DOHH2 (cell line): ENCODE data around the gene TM4SF1.

Source experiments
- H3F3A ChIP-seq: fragments of 200-600 bp; sonication (generic), shearing (Covaris generic); 2 replicates; pipeline ENCODE4 v1.6.0; 2016; ENCODE audit warnings: antibody characterized with exemption, mild to moderate bottlenecking; ENCODE audit not compliant: control insufficient read depth, insufficient read depth
- H3K27ac ChIP-seq: fragments of 200-600 bp; sonication (generic); 2 replicates; pipeline ENCODE4 v1.5.1; 2014; ENCODE audit warnings: low read depth, mild to moderate bottlenecking, low read length, moderate library complexity
- H3K27me3 ChIP-seq: fragments of 200-600 bp; sonication (generic); 2 replicates; pipeline ENCODE4 v1.6.1; 2014; ENCODE audit warnings: mild to moderate bottlenecking, low read length, mixed read lengths; ENCODE audit not compliant: control insufficient read depth
- H3K36me3 ChIP-seq: fragments of 200-600 bp; sonication (generic); 2 replicates; pipeline ENCODE4 v1.6.1; 2014; ENCODE audit warnings: mild to moderate bottlenecking, low read length, moderate library complexity, mixed read lengths; ENCODE audit not compliant: control insufficient read depth
- H3K4me1 ChIP-seq: fragments of 200-600 bp; sonication (generic); 2 replicates; pipeline ENCODE4 v1.6.1; 2014; ENCODE audit warnings: mild to moderate bottlenecking, low read length, mixed read lengths; ENCODE audit not compliant: control insufficient read depth
- H3K4me2 ChIP-seq: fragments of 200-600 bp; sonication (generic); 2 replicates; pipeline ENCODE4 v1.6.0; 2014; ENCODE audit warnings: mild to moderate bottlenecking, low read length, moderate library complexity
- H3K4me3 ChIP-seq: fragments of 200-600 bp; sonication (generic); 2 replicates; pipeline ENCODE4 v1.5.1; 2014; ENCODE audit warnings: mild to moderate bottlenecking, low read length, mixed read lengths
- H3K79me2 ChIP-seq: fragments of 200-600 bp; sonication (generic); 2 replicates; pipeline ENCODE4 v1.6.1; 2014; ENCODE audit warnings: mild to moderate bottlenecking, low read length, mixed read lengths; ENCODE audit not compliant: control insufficient read depth
- H3K9me2 ChIP-seq: fragments of 200-600 bp; sonication (generic); replicated peaks from 2 replicates; pipeline ENCODE4 v1.6.1; 2014; ENCODE audit warnings: mild to moderate bottlenecking, low read length, mixed read lengths; ENCODE audit not compliant: control insufficient read depth
- H3K9me3 ChIP-seq: fragments of 200-600 bp; sonication (generic); 2 replicates; pipeline ENCODE4 v1.6.1; 2014; ENCODE audit warnings: antibody characterized with exemption, low read length, mixed read lengths; ENCODE audit not compliant: control insufficient read depth, insufficient read depth
- H4K20me1 ChIP-seq: fragments of 200-600 bp; sonication (generic); 2 replicates; pipeline ENCODE4 v1.6.0; 2014; ENCODE audit warnings: low read depth, mild to moderate bottlenecking, antibody characterized with exemption, low read length, moderate library complexity; ENCODE audit not compliant: control insufficient read depth, insufficient read depth
- CTCF ChIP-seq: fragments of 200-600 bp; sonication (generic); IDR thresholded peaks from one replicate; pipeline ENCODE4 v1.5.1; 2014; ENCODE audit warnings: antibody characterized with exemption, mild to moderate bottlenecking, low read depth, low read length; ENCODE audit not compliant: poor library complexity, severe bottlenecking
- EZH2phosphoT487 ChIP-seq: fragments of 200-600 bp; sonication (generic); IDR thresholded peaks from 2 replicates; pipeline ENCODE4 v1.6.1; 2017; ENCODE audit warnings: borderline replicate concordance, mild to moderate bottlenecking, antibody characterized with exemption, low read length, moderate library complexity, mixed read lengths

Gene TM4SF1

DNA sequence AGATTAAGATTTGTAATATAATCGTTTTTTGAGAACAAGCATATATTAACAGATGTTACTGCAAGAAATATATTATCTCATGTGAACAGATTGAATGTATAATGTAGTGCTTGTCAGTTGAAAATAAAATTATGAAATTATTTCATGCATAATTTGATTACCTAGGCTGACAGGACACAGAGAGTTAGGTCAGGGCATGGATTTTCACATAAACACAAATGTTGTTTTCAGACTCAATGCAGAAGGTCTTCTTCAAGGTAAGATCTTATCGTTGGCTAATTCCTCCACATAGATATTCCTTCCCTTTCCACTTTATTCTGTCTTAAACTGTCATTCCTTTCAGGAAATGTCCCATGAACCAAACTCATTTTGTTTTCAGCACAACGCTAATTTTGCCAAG is 20.1 kb upstream of the TM4SF1 start:
- H4K20me1 ChIP-seq = no peaks in the 10 kb centered on the region
- no peaks in the 10 kb centered on the region for H3K9me3 ChIP-seq
- TF ChIP-seq CTCF (no peak), EZH2phosphoT487 (no peak)
- H3F3A ChIP-seq = no peaks in the 10 kb centered on the region
- H3K27me3 ChIP-seq = no peaks in the 10 kb centered on the region
- H3K36me3 ChIP-seq = no peaks in the 10 kb centered on the region
- H3K79me2 ChIP-seq = no peaks in the 10 kb centered on the region
- H3K4me2 ChIP-seq = no peak overlapping the region
- H3K4me1 ChIP-seq = no peaks in the 10 kb centered on the region
- no peak overlapping the region for H3K4me3 ChIP-seq
- no peak overlapping the region for H3K27ac ChIP-seq
- H3K9me2 ChIP-seq = no peaks in the 10 kb centered on the region

DNA sequence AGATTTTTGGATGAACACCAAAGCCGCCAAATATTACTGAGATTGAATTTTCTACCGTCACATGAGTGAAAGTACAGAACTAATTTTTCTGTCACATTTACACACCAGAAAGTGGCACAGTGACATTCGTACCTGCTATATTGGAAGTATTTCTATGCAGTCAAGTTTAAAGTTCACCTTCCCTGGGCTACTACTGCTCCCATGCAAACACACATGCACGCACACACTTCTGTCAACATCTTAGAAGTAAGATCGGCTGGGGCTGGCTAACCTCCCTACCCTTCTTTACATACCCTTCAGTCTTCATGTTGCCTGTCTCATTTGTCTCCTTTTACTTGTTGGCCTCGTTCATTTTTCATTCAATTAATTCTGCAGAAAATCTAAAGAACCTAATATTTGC is 19.0 kb upstream of the TM4SF1 start:
- H3K27me3 ChIP-seq = no peaks in the 10 kb centered on the region
- no peaks in the 10 kb centered on the region for H3K9me3 ChIP-seq
- H3K9me2 ChIP-seq = no peaks in the 10 kb centered on the region
- no peaks in the 10 kb centered on the region for H3K36me3 ChIP-seq
- H3F3A ChIP-seq = no peaks in the 10 kb centered on the region
- no peaks in the 10 kb centered on the region for H3K4me1 ChIP-seq
- TF ChIP-seq EZH2phosphoT487 = no peak
- TF ChIP-seq CTCF = no peak
- H3K4me2 ChIP-seq = no peak overlapping the region
- no peaks in the 10 kb centered on the region for H3K79me2 ChIP-seq
- no peak overlapping the region for H3K4me3 ChIP-seq
- no peak overlapping the region for H3K27ac ChIP-seq
- H4K20me1 ChIP-seq = no peaks in the 10 kb centered on the region

DNA sequence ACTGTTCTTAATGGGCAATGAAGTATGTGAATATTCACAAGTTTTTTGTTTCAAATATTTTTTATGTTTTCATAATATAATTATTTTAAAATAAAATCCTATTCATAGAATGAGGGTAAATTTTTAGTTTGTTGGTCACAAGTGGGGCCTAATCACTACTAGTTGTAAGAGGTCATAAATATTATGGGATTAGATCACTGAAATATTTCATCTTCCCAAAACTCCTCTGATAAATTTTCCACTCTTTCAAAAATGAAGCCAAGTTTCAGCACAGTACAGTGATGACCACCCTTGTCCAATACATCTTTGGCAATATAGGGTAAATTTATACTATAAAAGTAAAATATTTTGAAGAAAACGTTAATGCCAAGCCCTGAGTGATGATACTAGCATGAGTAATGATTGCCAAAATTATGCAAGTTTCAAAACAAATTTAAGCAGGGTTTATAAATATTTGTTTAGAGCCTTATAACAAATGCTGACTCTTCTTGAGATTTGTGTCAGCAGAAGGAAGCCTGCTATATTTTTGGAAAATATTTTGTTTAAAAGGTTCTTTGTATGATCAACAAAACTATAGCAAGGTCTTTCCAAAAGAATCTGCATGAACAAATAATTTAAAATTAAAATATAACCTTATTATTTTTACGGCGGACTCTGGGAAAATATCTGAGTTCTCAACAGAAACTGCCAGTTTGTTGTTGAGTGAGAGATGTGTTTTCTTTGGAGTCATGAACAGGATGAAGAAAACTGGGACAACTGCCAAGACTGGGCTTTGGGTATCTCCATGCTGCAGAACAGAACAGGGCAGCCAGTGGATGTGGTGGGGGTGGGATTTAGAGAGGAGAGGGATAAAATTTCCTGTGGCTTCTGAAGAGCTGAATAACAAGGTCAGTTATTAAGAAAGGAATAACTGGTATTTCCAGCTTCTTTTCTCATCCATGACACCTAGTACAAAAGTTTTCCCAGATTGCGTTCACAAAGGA is 17.9 kb upstream of the TM4SF1 start:
- no peaks in the 10 kb centered on the region for H3K9me3 ChIP-seq
- no peak overlapping the region for H3K27ac ChIP-seq

More for the DNA sequence above, 17.9 kb upstream of the TM4SF1 start:
- Histone ChIP-seq H3K4me3 (no peak overlapping the region), H3F3A (no peaks in the 10 kb centered on the region), H3K27me3 (no peaks in the 10 kb centered on the region), H3K36me3 (no peaks in the 10 kb centered on the region), H3K4me2 (no peak overlapping the region), H3K79me2 (no peaks in the 10 kb centered on the region), H4K20me1 (no peaks in the 10 kb centered on the region), H3K9me2 (no peaks in the 10 kb centered on the region), H3K4me1 (no peaks in the 10 kb centered on the region)
- TF ChIP-seq EZH2phosphoT487 (no peak), CTCF (no peak)
